GM21360 (cell line): ENCODE data around the gene MICALL1.
"Not testable (repeated sequence)": the region's sequence is repeated elsewhere in the genome, so short reads cannot be mapped to it uniquely, and the experiment has no call there.

Experiments used
- ATAC-seq: cut with Tn5 transposase; IDR thresholded peaks from one replicate; pipeline ENCODE4 v1.9.1; 2021; ENCODE audit warnings: mild to moderate bottlenecking, moderate library complexity; ENCODE audit not compliant: unreplicated experiment

Gene MICALL1

GRCh38 chr22:37929390-37929789 is 23.3 kb downstream of the MICALL1 start:
- no peak for ATAC-seq

- ATAC-seq, result no peak
These were observed 24.3 kb downstream of the MICALL1 start for GRCh38 chr22:37930270-37930951.

- no peak for ATAC-seq
These were observed 24.9 kb downstream of the MICALL1 start for GRCh38 chr22:37930952-37931440.

- ATAC-seq, result no peak
These were observed 25.8 kb downstream of the MICALL1 start for GRCh38 chr22:37931893-37932389.

- ATAC-seq, result no peak
These were observed 26.3 kb downstream of the MICALL1 start for GRCh38 chr22:37932401-37932800.

- ATAC-seq, result no peak
These were observed 26.9 kb downstream of the MICALL1 start for GRCh38 chr22:37932821-37933578.

GRCh38 chr22:37933711-37934376 is 27.7 kb downstream of the MICALL1 start:
- ATAC-seq, result peak; percentile 64

- no peak for ATAC-seq
These were observed 34.7 kb downstream of the MICALL1 start for GRCh38 chr22:37940698-37941376.

GRCh38 chr22:37942133-37942532 is 36.0 kb downstream of the MICALL1 start:
- ATAC-seq, result no peak

GRCh38 chr22:37943136-37943824 is 37.2 kb downstream of the MICALL1 start:
- no peak for ATAC-seq

- ATAC-seq, result no peak
These were observed 37.7 kb downstream of the MICALL1 start for GRCh38 chr22:37943825-37944198.

GRCh38 chr22:37944423-37944822 is 38.3 kb downstream of the MICALL1 start:
- ATAC-seq, result not testable (repeated sequence)

GRCh38 chr22:37947142-37947795 is 41.2 kb downstream of the MICALL1 start:
- not testable (repeated sequence) for ATAC-seq

GRCh38 chr22:37951305-37951704 is 45.2 kb downstream of the MICALL1 start:
- no peak for ATAC-seq

- ATAC-seq, result not testable (repeated sequence)
These were observed 46.5 kb downstream of the MICALL1 start for GRCh38 chr22:37952629-37953028.

- ATAC-seq, result peak; percentile 32
These were observed 47.0 kb downstream of the MICALL1 start for GRCh38 chr22:37953062-37953436.

- peak; percentile 81 for ATAC-seq
These were observed 47.5 kb downstream of the MICALL1 start, which contains the start of the genes C22orf23 and POLR2F for GRCh38 chr22:37953437-37954179. C22orf23 (minus strand) TSS chr22:37953601; CDS start chr22:37953149, 452 bp downstream. POLR2F (plus strand) TSS chr22:37953699; CDS start chr22:37953788, 89 bp downstream.

- no peak for ATAC-seq
These were observed 48.6 kb downstream of the MICALL1 start for GRCh38 chr22:37954686-37955085.
